IPS-20b (cell line): ENCODE measurements around the gene POFUT1.

Experiments
- H3K27ac ChIP-seq: one replicate; pipeline ENCODE4 v1.5.1; 2013; ENCODE audit warnings: low read length
- H3K27me3 ChIP-seq: 2 replicates; pipeline ENCODE4 v1.6.1; 2013; ENCODE audit warnings: mild to moderate bottlenecking, low read length, inconsistent platforms; ENCODE audit not compliant: insufficient read depth
- H3K36me3 ChIP-seq: 2 replicates; pipeline ENCODE4 v1.6.1; 2013; ENCODE audit warnings: low read depth, mild to moderate bottlenecking, inconsistent platforms, low read length, moderate library complexity; ENCODE audit not compliant: insufficient read depth
- H3K4me1 ChIP-seq: 2 replicates; pipeline ENCODE4 v1.6.1; 2013; ENCODE audit warnings: mild to moderate bottlenecking, control low read depth, inconsistent platforms, low read length, moderate library complexity; ENCODE audit not compliant: insufficient read depth
- H3K4me3 ChIP-seq: 2 replicates; pipeline ENCODE4 v1.5.1; 2013; ENCODE audit warnings: mild to moderate bottlenecking, low read length, inconsistent platforms
- H3K9ac ChIP-seq: 2 replicates; pipeline ENCODE4 v1.6.1; 2013; ENCODE audit warnings: low read depth, mild to moderate bottlenecking, inconsistent platforms, low read length, moderate library complexity
- H3K9me3 ChIP-seq: 2 replicates; pipeline ENCODE4 v1.6.1; 2013; ENCODE audit warnings: mild to moderate bottlenecking, low read depth, low read length, inconsistent platforms; ENCODE audit not compliant: insufficient read depth

POFUT1 gene

GRCh38 chr20:32213870-32214269 lies 6.2 kb downstream of the POFUT1 start:
- no peaks in the 10 kb centered on the region for H3K4me1 ChIP-seq
- H3K9me3 ChIP-seq, result no peaks in the 10 kb centered on the region
- H3K27me3 ChIP-seq, result no peaks in the 10 kb centered on the region
- no peak overlapping the region for H3K9ac ChIP-seq
- H3K36me3 ChIP-seq, result peaks cover 72% of the 10 kb centered on the region
- no peak overlapping the region for H3K4me3 ChIP-seq
- H3K27ac ChIP-seq, result no peak overlapping the region

- Histone ChIP-seq H3K4me3 (no peak overlapping the region), H3K4me1 (no peaks in the 10 kb centered on the region), H3K27me3 (no peaks in the 10 kb centered on the region), H3K27ac (no peak overlapping the region), H3K9me3 (no peaks in the 10 kb centered on the region), H3K9ac (no peak overlapping the region), H3K36me3 (peaks cover 77% of the 10 kb centered on the region)
Measured at GRCh38 chr20:32215147-32215546, 7.5 kb downstream of the POFUT1 start.

GRCh38 chr20:32215729-32216128 lies 8.0 kb downstream of the POFUT1 start:
- H3K27ac ChIP-seq, result no peak overlapping the region
- peaks cover 74% of the 10 kb centered on the region for H3K36me3 ChIP-seq
- H3K9ac ChIP-seq, result no peak overlapping the region
- no peak overlapping the region for H3K4me3 ChIP-seq
- H3K27me3 ChIP-seq, result no peaks in the 10 kb centered on the region
- no peaks in the 10 kb centered on the region for H3K9me3 ChIP-seq
- H3K4me1 ChIP-seq, result no peaks in the 10 kb centered on the region

GRCh38 chr20:32216179-32217142 lies 8.8 kb downstream of the POFUT1 start:
- Histone ChIP-seq H3K27ac (no peak overlapping the region), H3K4me3 (no peak overlapping the region), H3K27me3 (no peaks in the 10 kb centered on the region), H3K9ac (no peak overlapping the region), H3K36me3 (peaks cover 77% of the 10 kb centered on the region), H3K4me1 (no peaks in the 10 kb centered on the region), H3K9me3 (no peaks in the 10 kb centered on the region)

- H3K4me1 ChIP-seq, result no peaks in the 10 kb centered on the region
- H3K27ac ChIP-seq, result no peak overlapping the region
- no peak overlapping the region for H3K4me3 ChIP-seq
- peaks cover 77% of the 10 kb centered on the region for H3K36me3 ChIP-seq
- H3K9ac ChIP-seq, result no peak overlapping the region
- H3K27me3 ChIP-seq, result no peaks in the 10 kb centered on the region
- H3K9me3 ChIP-seq, result no peaks in the 10 kb centered on the region
Measured at GRCh38 chr20:32218156-32218900, 10.6 kb downstream of the POFUT1 start.

GRCh38 chr20:32224463-32224862 lies 16.8 kb downstream of the POFUT1 start:
- Histone ChIP-seq H3K9ac (no peak overlapping the region), H3K36me3 (peaks cover 75% of the 10 kb centered on the region), H3K4me1 (no peaks in the 10 kb centered on the region), H3K27ac (no peak overlapping the region), H3K9me3 (no peaks in the 10 kb centered on the region), H3K27me3 (no peaks in the 10 kb centered on the region), H3K4me3 (no peak overlapping the region)

- H3K9me3 ChIP-seq, result no peaks in the 10 kb centered on the region
- no peaks in the 10 kb centered on the region for H3K4me1 ChIP-seq
- H3K36me3 ChIP-seq, result peaks cover 74% of the 10 kb centered on the region
- no peaks in the 10 kb centered on the region for H3K27me3 ChIP-seq
- H3K27ac ChIP-seq, result no peak overlapping the region
- no peak overlapping the region for H3K4me3 ChIP-seq
- no peak overlapping the region for H3K9ac ChIP-seq
Measured at GRCh38 chr20:32226391-32226790, 18.7 kb downstream of the POFUT1 start.

GRCh38 chr20:32227306-32227705 lies 19.6 kb downstream of the POFUT1 start:
- Histone ChIP-seq H3K36me3 (peaks cover 76% of the 10 kb centered on the region), H3K9me3 (no peaks in the 10 kb centered on the region), H3K4me1 (no peaks in the 10 kb centered on the region), H3K27ac (no peak overlapping the region), H3K4me3 (no peak overlapping the region), H3K27me3 (no peaks in the 10 kb centered on the region), H3K9ac (no peak overlapping the region)

- Histone ChIP-seq H3K27me3 (no peaks in the 10 kb centered on the region), H3K27ac (no peak overlapping the region), H3K4me3 (no peak overlapping the region), H3K9me3 (no peaks in the 10 kb centered on the region), H3K9ac (no peak overlapping the region), H3K36me3 (peaks cover 76% of the 10 kb centered on the region), H3K4me1 (no peaks in the 10 kb centered on the region)
Measured at GRCh38 chr20:32227744-32228688, 20.3 kb downstream of the POFUT1 start.

- Histone ChIP-seq H3K9ac (no peak overlapping the region), H3K27ac (no peak overlapping the region), H3K36me3 (peaks cover 79% of the 10 kb centered on the region), H3K9me3 (no peaks in the 10 kb centered on the region), H3K27me3 (no peaks in the 10 kb centered on the region), H3K4me1 (no peaks in the 10 kb centered on the region), H3K4me3 (no peak overlapping the region)
Measured at GRCh38 chr20:32229251-32229747, 21.6 kb downstream of the POFUT1 start.

GRCh38 chr20:32230707-32231106 lies 23.0 kb downstream of the POFUT1 start:
- Histone ChIP-seq H3K27me3 (no peaks in the 10 kb centered on the region), H3K4me1 (no peaks in the 10 kb centered on the region), H3K9ac (no peak overlapping the region), H3K4me3 (no peak overlapping the region), H3K27ac (no peak overlapping the region), H3K36me3 (peaks cover 88% of the 10 kb centered on the region), H3K9me3 (no peaks in the 10 kb centered on the region)
